Esophagus mucosa (tissue), 1 donor: ENCODE measurements around the gene COBL. TPM values are rescaled to one million over a fixed set of nuclear protein-coding genes. Genes with fewer than 3 reads are reported as not detected.

ENCODE experiments used
- ATAC-seq: fragments of 200-7000 bp; cut with Tn5 transposase; one replicate; pipeline ENCODE4 v1.9.1; 2020
- total RNA-seq: library from RNA; stranded (reverse); gene quantifications from one replicate; pipeline ENCODE4 v1.2.4, GENCODE V29; 2023
- donor health status: DM: yes; HTN: yes; CAD: no.

COBL gene
- total RNA-seq, 1 donor from 2014 or later = 10.4 TPM

GRCh38 chr7:51072281-51072680, 244.3 kb downstream of the COBL start:
- no peak for ATAC-seq

GRCh38 chr7:51071427-51071826, 245.2 kb downstream of the COBL start:
- ATAC-seq = no peak

DNA sequence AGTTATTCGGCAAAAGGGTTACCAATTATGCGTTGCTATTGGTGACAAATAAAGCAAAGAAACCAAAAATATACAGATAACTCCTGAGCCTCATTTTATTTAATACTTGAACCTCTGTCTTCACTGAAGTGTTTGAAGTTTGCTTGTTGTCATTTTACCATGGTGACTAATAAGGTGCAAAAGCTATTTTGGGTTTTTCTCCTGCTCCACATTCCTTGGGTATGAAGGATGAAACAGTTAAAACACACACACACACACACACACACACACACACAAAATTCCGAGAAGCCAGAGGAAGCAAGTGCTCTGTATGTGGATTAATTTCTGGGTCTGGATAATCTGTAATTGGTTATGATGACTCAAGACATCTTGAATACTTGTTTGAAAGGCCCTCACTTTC, 246.5 kb downstream of the COBL start:
- no peak for ATAC-seq

GRCh38 chr7:51069411-51070083, 247.1 kb downstream of the COBL start:
- ATAC-seq = peak; percentile 52

GRCh38 chr7:51068401-51068800, 248.2 kb downstream of the COBL start:
- ATAC-seq = no peak

DNA sequence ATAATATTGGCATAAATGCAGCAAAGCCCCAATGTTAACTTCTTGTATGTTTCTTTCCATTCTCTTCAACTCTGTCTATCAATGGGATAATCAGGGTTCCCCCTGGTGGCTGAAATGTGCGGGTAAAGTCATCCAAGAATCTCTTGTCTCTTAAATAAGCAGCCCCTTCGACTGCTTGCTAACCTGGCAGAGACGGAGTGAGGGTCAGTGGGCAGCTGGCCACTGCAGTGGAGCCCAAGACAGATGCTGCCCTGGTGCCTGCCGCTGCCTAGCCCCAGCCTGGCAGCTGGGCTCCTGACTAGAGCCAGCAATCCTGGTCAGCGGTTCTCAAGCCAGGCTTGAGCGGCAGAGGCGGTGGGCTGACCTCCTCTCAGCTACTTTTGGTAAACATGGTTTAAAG, 248.9 kb downstream of the COBL start:
- peak; percentile 43 for ATAC-seq

DNA sequence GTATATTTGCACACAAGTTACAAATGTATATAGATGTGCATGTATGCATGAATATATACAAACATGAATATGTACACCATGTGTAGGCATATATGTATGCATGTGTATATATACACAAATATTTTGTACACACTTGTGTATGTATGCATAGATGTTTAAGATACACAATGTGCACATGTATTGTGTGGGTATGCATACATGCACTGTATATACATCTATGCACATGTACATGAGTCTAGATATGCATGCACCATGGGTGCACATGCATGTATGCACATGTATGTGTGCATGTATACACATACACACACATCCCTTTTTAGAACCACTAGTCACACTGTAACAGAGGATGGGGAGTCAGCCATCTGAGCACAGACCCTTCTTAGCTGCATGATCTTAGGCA, 249.4 kb downstream of the COBL start:
- ATAC-seq = no peak

DNA sequence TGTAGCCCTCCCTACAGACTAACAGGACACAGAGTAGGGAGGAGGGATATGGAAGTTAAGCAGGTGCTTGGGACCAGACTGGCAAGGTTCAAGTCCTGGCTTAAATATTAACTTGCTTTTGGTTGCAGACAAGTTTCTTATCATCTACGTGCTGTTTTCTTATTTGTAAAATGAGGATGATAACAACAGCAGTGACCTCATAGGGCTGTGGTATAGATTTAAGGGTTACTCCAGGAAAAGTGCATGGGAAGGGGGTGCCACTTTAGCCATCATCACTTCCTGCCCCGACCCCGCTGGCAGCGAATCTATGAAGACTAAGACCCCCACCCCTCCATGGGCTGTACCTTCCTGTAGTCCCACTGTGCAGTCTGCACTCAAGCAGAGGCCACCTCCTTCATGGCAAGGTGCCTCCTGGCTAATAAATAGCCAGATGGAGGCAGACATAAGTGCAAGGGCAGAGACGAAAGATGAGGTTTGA, 250.2 kb downstream of the COBL start:
- ATAC-seq = no peak

- no peak for ATAC-seq
Measured at GRCh38 chr7:51065766-51066165, 250.8 kb downstream of the COBL start.

- ATAC-seq = no peak
Measured at GRCh38 chr7:51064688-51065087, 251.9 kb downstream of the COBL start.

DNA sequence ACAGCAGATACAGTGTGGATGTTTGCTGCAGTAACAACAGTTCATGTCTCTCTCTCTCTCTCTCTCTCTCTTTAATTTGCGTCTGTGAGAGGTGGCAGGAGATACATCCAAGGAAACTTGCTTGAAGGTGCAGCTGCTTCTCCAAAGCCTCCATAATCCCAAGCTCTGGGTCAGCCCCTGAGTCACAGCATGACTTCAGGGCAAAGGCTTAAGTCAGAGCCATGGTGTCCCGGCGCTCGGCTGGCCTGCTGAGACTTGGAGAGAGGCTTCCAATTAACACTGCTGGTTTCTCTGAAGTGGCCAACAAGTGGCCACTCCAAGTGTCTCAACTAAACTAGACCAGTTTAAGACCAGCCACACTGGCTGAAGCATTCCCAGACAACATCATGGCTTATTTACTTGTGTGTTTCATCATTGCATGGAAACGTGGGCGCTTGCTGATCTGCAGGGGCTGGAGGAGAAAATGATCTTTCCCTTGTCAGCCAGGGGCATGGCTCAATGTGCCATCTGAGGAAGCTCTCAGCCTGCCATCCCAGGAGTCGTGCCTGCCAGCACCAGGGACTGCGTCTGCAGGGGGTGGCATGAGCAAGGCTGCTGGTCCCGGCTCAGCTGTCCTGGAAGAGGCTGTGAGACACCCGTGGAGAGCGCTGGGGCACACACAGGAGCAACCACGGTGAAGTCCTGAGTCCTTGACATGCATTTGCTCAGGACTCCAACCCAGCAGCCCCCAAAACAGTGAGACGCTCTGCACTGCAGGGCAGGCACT, 254.2 kb downstream of the COBL start:
- peak; percentile 62 for ATAC-seq

GRCh38 chr7:51060536-51060935, 256.1 kb downstream of the COBL start:
- ATAC-seq = no peak

DNA sequence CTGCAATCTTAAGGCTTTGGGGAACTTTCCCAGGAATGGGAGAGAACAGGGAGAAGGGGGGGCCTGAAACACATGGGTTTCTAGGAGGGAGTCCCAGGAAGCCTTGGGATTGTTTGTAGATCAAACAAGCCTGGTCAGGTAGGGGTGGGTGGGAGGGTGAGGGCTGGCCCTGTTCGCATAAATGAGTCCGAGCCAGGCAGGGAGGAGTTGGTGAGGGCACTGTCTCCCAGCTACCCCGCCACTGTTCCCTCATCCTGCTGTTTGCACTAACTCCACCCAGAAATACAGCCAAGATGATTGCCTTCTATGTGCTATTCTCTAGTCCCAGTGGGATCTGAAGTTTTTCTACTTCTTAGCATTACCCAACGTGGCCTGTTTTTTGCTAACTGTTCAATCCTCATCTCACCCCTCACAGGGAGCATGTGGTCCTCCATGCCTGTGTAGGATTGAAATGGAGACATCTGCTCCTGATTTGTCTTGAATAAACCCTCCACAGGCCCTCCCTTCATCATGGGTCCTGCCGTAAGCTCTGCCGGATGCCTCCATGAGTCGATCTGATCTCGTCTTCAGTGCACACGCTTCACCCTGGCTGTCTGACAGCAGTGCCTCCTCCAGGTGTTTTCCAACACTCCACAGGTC, 257.0 kb downstream of the COBL start:
- ATAC-seq = no peak

DNA sequence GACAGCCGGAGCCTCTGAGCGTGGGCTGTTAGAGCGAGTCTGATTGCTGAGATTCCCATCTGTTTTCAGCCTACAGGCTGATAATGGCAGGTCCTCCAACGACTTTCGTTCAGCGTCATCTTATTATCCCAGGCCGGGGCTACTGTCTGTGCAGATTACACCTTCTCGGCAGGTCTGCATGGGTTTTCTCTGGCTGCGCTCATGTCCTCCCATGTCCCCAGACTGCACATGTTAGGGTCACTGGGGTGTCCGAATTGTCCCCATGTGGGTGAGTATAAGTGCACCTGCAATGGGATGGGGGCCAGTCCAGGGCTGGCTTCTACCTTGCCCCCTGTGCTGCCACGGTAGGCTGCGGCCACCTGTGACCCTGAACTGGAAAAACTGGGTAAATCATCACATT, 257.8 kb downstream of the COBL start:
- no peak for ATAC-seq

- ATAC-seq = no peak
Measured at GRCh38 chr7:51055039-51055840, 261.4 kb downstream of the COBL start.

DNA sequence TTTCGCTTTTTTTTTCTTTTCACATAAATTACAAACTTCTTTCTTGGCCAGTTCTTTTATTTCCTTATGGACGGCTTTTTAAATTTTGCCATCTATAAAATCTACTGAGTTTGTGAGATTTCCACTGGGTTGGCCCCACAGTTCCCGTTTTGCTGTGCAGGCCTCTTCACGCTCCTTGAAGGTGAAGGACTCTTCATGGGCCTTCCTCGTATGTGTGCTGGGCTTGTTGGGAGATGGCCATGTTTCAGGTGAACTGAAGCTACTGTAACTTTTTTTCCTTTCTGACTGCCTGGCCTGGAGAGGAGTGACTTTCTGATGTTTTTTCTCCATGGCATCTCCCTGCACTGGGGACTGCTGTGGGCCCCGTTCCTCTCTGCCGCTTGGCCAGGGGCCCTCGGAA, 262.4 kb downstream of the COBL start:
- no peak for ATAC-seq

GRCh38 chr7:51053160-51053925, 263.3 kb downstream of the COBL start:
- ATAC-seq = no peak

- no peak for ATAC-seq
Measured at GRCh38 chr7:51046482-51046881, 270.1 kb downstream of the COBL start.

DNA sequence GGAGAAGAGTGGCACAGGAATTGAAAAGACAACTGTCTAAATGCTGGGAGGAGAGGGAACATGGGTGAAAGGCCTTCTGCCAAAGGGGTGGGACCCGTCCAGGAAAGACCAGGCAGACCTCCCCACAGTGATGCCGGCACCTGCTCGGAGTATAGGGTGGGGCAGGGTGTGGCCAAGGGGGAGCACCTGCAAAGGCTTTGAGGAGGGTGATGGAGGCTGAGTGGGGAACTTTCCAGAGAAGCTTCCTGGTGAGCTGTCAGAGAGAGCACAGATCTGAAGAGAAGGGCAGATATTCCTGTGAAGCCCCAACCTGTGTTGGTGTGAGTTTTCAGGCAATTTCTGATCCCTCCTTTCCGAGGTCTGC, 270.5 kb downstream of the COBL start:
- ATAC-seq = peak; percentile 49

- peak; percentile 83 for ATAC-seq
Measured at GRCh38 chr7:51045319-51046102, 271.1 kb downstream of the COBL start.

GRCh38 chr7:51043461-51043860, 273.1 kb downstream of the COBL start:
- no peak for ATAC-seq
